ENCODE results near the gene CYP11A1. TPM values are rescaled to one million over a fixed set of nuclear protein-coding genes. Genes with fewer than 3 reads are reported as not detected.

CYP11A1 gene
- total and polyA plus RNA-seq, 5 experiments from 2014 or later: not detected

GRCh38 chr15:74399511-74400312, 32.3 kb upstream of the CYP11A1 start:
- no peaks in the 10 kb centered on the region for H3K9me3 Mint-ChIP-seq
- peaks cover 37 to 92% (median 87%) of the 10 kb centered on the region in 4 donors for H3K4me1 Mint-ChIP-seq
- no peaks in the 10 kb centered on the region for H3K27me3 Mint-ChIP-seq
- H3K27ac Mint-ChIP-seq: peak overlapping the region; percentile 29 to 88 (median 76)
- no peaks in the 10 kb centered on the region for H3K36me3 Mint-ChIP-seq
- H3K4me3 Mint-ChIP-seq: peak overlapping the region; percentile 37 to 79 (median 65)
- peak in 8 of 10 donors; percentile 29 to 75 (median 54) for DNase-seq
- POLR2A ChIA-PET: interaction anchor here (0.6 to 6.1 kb wide), 9 partner anchors 15 to 1414 kb away, joined by 3 to 46 read pairs (median 3); partner anchors contain the start of genes CLK3 and SEMA7A
- ATAC-seq: peak; percentile 46 to 77

- Mint-ChIP-seq H3K9me3 (no peaks in the 10 kb centered on the region), H3K4me1 (peaks cover 37 to 92% (median 83%) of the 10 kb centered on the region in 4 donors), H3K27me3 (no peaks in the 10 kb centered on the region), H3K36me3 (no peaks in the 10 kb centered on the region), H3K27ac (peak overlapping the region in 1 of 10 donors; percentile 81), H3K4me3 (peak overlapping the region in 3 of 10 donors; percentile 13 to 39 (median 33))
- POLR2A ChIA-PET: interaction anchor here (2.3 kb wide), 1 partner anchor 35 kb away, joined by 12 read pairs; the partner anchor contains the start of gene SEMA7A
- DNase-seq (no peak), ATAC-seq (no peak)
Measured at GRCh38 chr15:74399100-74399499, 31.7 kb upstream of the CYP11A1 start.

- no peaks in the 10 kb centered on the region for H3K27me3 Mint-ChIP-seq
- ATAC-seq: no peak
- no peaks in the 10 kb centered on the region for H3K36me3 Mint-ChIP-seq
- H3K4me1 Mint-ChIP-seq: peaks cover 36 to 88% (median 74%) of the 10 kb centered on the region in 4 donors
- no peak for DNase-seq
- peak overlapping the region in 4 of 10 donors; percentile 20 to 26 (median 23) for H3K4me3 Mint-ChIP-seq
- H3K9me3 Mint-ChIP-seq: no peaks in the 10 kb centered on the region
- POLR2A ChIA-PET: no interaction called here
- H3K27ac Mint-ChIP-seq: peak overlapping the region in 5 of 10 donors; percentile 47 to 81 (median 66)
Measured at GRCh38 chr15:74398183-74398582, 30.7 kb upstream of the CYP11A1 start.

GRCh38 chr15:74397239-74398068, 30.0 kb upstream of the CYP11A1 start:
- peaks cover 40 to 87% (median 72%) of the 10 kb centered on the region in 4 donors for H3K4me1 Mint-ChIP-seq
- POLR2A ChIA-PET: interaction anchor here (3.0 kb wide), 1 partner anchor 12 kb away, joined by 14 read pairs; no protein-coding TSS in a partner anchor
- H3K36me3 Mint-ChIP-seq: no peaks in the 10 kb centered on the region
- no peaks in the 10 kb centered on the region for H3K27me3 Mint-ChIP-seq
- H3K4me3 Mint-ChIP-seq: peak overlapping the region in 2 of 10 donors; percentile 20 to 64
- DNase-seq: no peak
- ATAC-seq: no peak
- H3K9me3 Mint-ChIP-seq: no peaks in the 10 kb centered on the region
- peak overlapping the region in 7 of 10 donors; percentile 28 to 96 (median 57) for H3K27ac Mint-ChIP-seq

- POLR2A ChIA-PET: interaction anchor here (0.5 to 3.0 kb wide), 2 partner anchors 11 to 1508 kb away, joined by 4 to 14 read pairs; no protein-coding TSS in a partner anchor
- peak overlapping the region in 6 of 10 donors; percentile 23 to 77 (median 65) for H3K4me3 Mint-ChIP-seq
Measured at GRCh38 chr15:74396445-74397238, 29.2 kb upstream of the CYP11A1 start.

GRCh38 chr15:74396146-74396438, 28.6 kb upstream of the CYP11A1 start:
- POLR2A ChIA-PET: interaction anchor here (0.5 to 3.0 kb wide), 2 partner anchors 10 to 1508 kb away, joined by 4 to 14 read pairs; no protein-coding TSS in a partner anchor
- no peak for ATAC-seq
- Mint-ChIP-seq H3K27me3 (no peaks in the 10 kb centered on the region), H3K4me3 (peak overlapping the region in 2 of 10 donors; percentile 23 to 32), H3K4me1 (peaks cover 39 to 83% (median 71%) of the 10 kb centered on the region in 4 donors), H3K27ac (peak overlapping the region in 4 of 10 donors; percentile 76 to 96 (median 85)), H3K9me3 (no peaks in the 10 kb centered on the region), H3K36me3 (no peaks in the 10 kb centered on the region)
- no peak for DNase-seq

More at GRCh38 chr15:74396445-74397238, 29.2 kb upstream of the CYP11A1 start:
- Mint-ChIP-seq H3K4me1 (peaks cover 39 to 85% (median 72%) of the 10 kb centered on the region in 4 donors), H3K9me3 (no peaks in the 10 kb centered on the region), H3K27me3 (no peaks in the 10 kb centered on the region), H3K27ac (peak overlapping the region in 9 of 10 donors; percentile 19 to 96 (median 84)), H3K36me3 (no peaks in the 10 kb centered on the region)
- ATAC-seq (peak; percentile 51 to 70), DNase-seq (peak in 6 of 10 donors; percentile 19 to 48 (median 36))

GRCh38 chr15:74395319-74396145, 28.1 kb upstream of the CYP11A1 start:
- ATAC-seq (no peak), DNase-seq (no peak)
- POLR2A ChIA-PET: interaction anchor here (3.0 kb wide), 1 partner anchor 10 kb away, joined by 14 read pairs; no protein-coding TSS in a partner anchor
- Mint-ChIP-seq H3K27me3 (no peaks in the 10 kb centered on the region), H3K27ac (peak overlapping the region in 5 of 10 donors; percentile 29 to 96 (median 81)), H3K9me3 (no peaks in the 10 kb centered on the region), H3K36me3 (no peaks in the 10 kb centered on the region), H3K4me1 (peaks cover 37 to 82% (median 68%) of the 10 kb centered on the region in 4 donors), H3K4me3 (peak overlapping the region in 1 of 10 donors; percentile 32)

GRCh38 chr15:74394090-74394846, 26.8 kb upstream of the CYP11A1 start:
- POLR2A ChIA-PET: interaction anchor here (0.6 to 3.0 kb wide), 2 partner anchors 9 to 254 kb away, joined by 3 to 14 read pairs; no protein-coding TSS in a partner anchor
- Mint-ChIP-seq H3K4me1 (peaks cover 33 to 72% (median 59%) of the 10 kb centered on the region in 4 donors), H3K36me3 (no peaks in the 10 kb centered on the region), H3K9me3 (no peaks in the 10 kb centered on the region), H3K27ac (peak overlapping the region in 5 of 10 donors; percentile 27 to 86 (median 52)), H3K27me3 (no peaks in the 10 kb centered on the region), H3K4me3 (no peak overlapping the region)
- ATAC-seq (no peak), DNase-seq (no peak)

- POLR2A ChIA-PET: no interaction called here
- Mint-ChIP-seq H3K9me3 (no peaks in the 10 kb centered on the region), H3K4me3 (no peak overlapping the region), H3K36me3 (no peaks in the 10 kb centered on the region), H3K4me1 (peaks cover 31 to 65% (median 51%) of the 10 kb centered on the region in 4 donors), H3K27me3 (no peaks in the 10 kb centered on the region), H3K27ac (peak overlapping the region in 6 of 10 donors; percentile 8 to 86 (median 28))
- ATAC-seq (no peak), DNase-seq (no peak)
Measured at GRCh38 chr15:74393423-74393822, 26.0 kb upstream of the CYP11A1 start.

GRCh38 chr15:74392902-74393301, 25.5 kb upstream of the CYP11A1 start:
- Mint-ChIP-seq H3K27ac (peak overlapping the region in 3 of 10 donors; percentile 48 to 86 (median 74)), H3K9me3 (no peaks in the 10 kb centered on the region), H3K4me3 (no peak overlapping the region), H3K36me3 (no peaks in the 10 kb centered on the region), H3K4me1 (peaks cover 29 to 60% (median 46%) of the 10 kb centered on the region in 4 donors), H3K27me3 (no peaks in the 10 kb centered on the region)
- DNase-seq (no peak), ATAC-seq (no peak)
- POLR2A ChIA-PET: no interaction called here
